HG02852 (cell line): Measurements from ENCODE around the gene ICOS.
A peak's percentile ranks its signal among the peaks of the same experiment; 100 is the strongest.
"Not testable (repeated sequence)": the region's sequence is repeated elsewhere in the genome, so short reads cannot be mapped to it uniquely, and the experiment has no call there.

Experiments
- ATAC-seq: cut with Tn5 transposase; IDR thresholded peaks from one replicate; pipeline ENCODE4 v1.9.1; 2021; ENCODE audit warnings: mild to moderate bottlenecking, moderate library complexity; ENCODE audit not compliant: unreplicated experiment

ICOS gene

DNA sequence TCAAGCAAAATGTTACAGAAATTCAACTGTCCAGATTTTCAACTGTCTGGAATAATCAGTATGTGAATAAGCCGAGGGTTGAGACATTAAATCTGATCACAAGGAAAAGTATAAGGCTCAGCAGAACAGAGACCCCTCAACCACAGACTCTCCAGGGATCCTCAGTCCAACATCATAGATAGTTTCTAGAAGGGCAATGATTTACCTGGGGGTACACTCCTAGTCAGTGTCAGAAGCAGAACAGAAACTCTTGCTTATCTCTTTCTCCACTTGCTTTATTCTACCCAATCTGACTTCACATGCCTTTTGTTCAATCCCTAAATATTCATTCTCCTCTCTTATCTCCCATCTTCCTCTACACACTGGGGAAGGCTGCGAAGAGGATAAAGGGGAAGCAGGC lies 36.4 kb downstream of the ICOS start:
- no peak for ATAC-seq

- ATAC-seq, result no peak
These were observed 37.1 kb downstream of the ICOS start for GRCh38 chr2:203973676-203974075.

- no peak for ATAC-seq
These were observed 39.3 kb downstream of the ICOS start for GRCh38 chr2:203975912-203976311.

DNA sequence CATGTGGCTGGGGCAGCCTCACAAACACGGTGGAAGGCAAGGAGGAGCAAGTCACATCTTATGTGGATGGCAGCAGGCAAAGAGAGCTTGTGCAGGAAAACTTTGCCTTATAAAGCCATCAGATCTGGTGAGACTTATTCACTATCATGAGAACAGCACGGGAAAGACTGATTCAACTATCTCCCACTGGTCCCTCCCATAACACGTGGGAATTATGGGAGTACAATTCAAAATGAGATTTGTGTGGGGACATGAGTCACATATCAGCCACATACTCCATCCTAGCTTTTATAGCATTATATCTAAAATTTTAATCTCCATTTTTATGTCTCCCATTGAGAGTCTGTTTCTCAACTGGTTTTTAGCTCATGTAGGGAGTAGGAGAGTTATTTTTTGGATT lies 45.7 kb downstream of the ICOS start:
- ATAC-seq, result no peak

- no peak for ATAC-seq
These were observed 46.6 kb downstream of the ICOS start for GRCh38 chr2:203983064-203983715.

DNA sequence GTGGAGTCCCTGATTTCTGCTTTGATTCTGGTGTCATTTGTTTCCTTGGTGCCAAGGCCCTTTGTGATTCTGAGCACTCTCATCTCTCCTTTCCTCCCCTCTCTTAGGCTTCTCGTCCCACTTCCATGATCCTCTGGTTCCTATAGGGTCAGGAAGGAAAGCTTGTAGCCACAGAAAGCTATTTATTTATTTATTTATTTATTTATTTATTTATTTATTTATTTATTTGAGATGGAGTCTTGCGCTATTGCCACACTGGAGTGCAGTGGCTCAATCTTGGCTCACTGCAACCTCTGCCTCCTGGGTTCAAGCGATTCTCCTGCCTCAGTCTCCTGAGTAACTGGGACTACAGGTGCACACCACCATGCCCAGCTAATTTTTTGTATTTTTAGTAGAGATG lies 49.4 kb downstream of the ICOS start:
- ATAC-seq, result not testable (repeated sequence)

GRCh38 chr2:203987959-203988358 lies 51.4 kb downstream of the ICOS start:
- ATAC-seq, result no peak

- ATAC-seq, result no peak
These were observed 52.1 kb downstream of the ICOS start for GRCh38 chr2:203988500-203989260.

DNA sequence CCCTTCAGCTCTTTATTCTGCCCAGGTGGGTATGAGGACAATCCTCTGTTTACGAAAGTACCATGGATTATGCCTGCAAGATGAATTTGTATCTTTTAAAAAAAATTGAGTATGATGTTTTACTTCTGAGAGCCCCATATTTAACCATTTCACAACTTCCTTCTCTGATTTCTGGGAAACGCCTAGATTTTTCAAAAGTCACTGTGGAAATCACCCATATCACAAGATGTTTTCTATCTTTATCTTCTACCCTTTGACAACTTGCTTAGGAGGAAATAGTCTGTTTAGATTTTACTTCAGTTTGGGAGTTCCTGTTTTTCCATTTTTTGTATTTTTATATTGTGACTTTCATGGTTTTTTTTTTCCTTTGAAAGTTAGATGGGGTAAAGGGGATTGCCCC lies 53.0 kb downstream of the ICOS start:
- ATAC-seq, result no peak

GRCh38 chr2:203992509-203992908 lies 55.9 kb downstream of the ICOS start:
- no peak for ATAC-seq

- ATAC-seq, result no peak
These were observed 56.4 kb downstream of the ICOS start for GRCh38 chr2:203993011-203993410.

DNA sequence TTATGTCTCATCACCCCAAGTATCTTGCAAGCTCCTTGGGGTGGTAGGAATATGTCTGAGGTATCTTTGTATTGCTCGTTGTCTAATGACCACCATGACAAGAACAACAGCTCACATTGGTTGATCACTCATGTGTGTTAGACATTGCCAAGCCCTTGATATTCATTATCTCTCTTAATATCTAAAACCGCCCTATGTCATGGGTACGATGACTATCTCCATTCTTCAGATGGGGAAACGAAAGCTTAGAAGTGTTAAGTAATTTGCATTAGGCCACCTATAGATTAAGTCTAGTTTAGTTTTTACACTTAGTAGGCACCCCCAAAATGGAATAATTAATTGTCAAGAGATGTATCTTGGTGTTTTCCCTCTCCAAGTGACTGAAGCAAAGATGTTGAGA lies 57.0 kb downstream of the ICOS start:
- no peak for ATAC-seq

- ATAC-seq, result no peak
These were observed 58.2 kb downstream of the ICOS start for GRCh38 chr2:203994735-203995134.

DNA sequence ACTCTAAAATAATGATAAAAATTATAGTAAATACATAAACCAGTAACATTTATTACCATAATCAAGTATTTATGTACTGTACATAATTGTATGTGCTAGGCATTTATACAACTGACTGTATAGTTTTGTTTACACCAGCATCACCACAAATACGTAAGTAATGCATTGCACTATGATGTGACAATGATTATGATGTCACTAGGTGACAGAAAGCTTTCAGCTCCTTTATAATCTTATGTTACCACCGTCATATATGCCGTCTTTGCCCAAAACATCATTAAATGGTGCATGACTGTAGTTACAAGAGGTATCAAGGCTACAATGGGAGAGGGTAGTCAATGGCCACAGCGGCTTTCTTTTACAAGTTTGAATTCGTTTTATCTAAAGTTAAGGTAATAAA lies 60.1 kb downstream of the ICOS start:
- no peak for ATAC-seq

GRCh38 chr2:203997481-203997880 lies 60.9 kb downstream of the ICOS start:
- peak; percentile 62 for ATAC-seq

DNA sequence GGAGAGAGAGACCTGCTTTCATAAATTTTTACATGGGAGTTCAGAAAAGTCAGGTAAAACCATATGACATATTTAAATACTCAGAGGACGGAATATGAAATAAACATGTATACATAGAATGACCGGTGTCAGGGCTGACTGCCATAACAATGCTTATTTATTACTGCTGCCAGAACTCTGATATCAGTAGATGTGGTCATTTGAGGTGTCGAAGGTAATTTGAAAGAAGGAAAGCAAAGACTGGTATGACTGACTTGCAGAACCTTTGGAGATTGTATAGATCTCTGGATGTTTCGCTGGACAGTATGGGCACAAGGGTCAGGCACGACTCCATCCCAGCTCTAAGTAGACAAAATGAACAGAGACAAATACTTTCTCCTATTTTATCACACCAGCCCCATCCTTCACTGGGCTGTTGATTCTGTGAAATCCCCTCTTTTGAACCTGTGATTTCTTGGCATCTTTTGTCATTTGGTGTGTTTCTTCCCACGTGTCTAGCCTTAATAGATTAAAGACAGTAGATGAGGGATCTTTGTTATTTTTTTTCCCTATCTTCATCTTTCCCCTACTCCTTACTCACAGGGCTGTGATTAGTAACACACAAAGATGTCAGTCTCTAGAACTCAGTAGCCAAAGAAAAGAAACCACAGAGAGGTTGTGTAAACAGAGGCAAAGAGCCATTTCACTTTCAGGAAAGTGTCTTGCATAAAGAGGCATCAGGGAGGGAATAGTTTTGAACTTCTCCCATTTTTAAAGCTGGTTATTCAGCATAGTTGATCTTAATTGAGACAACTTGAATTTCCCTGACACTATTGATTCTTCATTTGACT lies 61.6 kb downstream of the ICOS start:
- no peak for ATAC-seq

DNA sequence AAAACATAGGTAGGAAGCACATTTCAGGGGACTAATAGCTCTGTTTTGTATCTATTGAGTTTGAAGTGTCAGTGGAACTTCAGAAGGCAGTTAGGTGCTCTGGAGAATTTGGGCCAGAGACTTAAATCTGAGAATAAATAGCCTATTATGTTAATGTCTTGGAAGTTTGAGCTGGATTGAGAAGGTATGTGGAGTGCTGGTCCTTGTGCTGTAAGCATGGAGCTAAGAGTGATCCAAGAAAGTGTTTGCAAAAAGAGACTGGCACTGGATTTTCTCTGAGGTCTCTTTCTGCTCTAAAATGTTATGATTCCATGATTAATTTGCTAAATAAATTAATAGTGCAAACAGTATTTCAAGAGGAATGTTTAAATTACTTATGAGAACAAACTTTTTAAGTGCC lies 63.3 kb downstream of the ICOS start:
- ATAC-seq, result no peak

DNA sequence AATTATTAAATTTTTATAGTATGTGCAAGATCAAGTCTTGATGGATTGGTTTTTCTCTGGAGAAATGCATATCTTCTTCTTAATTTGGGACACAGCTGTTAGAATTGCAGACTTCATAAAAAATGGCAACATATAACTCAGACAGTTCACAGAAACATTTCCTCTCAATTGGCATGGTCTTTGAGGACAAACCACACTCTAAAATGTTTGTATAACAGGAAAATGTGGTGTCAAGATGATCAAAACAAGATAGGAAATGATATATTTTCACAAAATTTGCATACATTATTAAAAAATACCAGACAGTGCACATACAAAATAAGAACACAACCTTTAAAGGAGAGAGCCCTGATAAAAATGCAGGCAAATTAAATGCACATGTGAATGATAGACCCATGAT lies 63.9 kb downstream of the ICOS start:
- no peak for ATAC-seq

GRCh38 chr2:204003276-204003990 lies 66.9 kb downstream of the ICOS start:
- ATAC-seq, result no peak

DNA sequence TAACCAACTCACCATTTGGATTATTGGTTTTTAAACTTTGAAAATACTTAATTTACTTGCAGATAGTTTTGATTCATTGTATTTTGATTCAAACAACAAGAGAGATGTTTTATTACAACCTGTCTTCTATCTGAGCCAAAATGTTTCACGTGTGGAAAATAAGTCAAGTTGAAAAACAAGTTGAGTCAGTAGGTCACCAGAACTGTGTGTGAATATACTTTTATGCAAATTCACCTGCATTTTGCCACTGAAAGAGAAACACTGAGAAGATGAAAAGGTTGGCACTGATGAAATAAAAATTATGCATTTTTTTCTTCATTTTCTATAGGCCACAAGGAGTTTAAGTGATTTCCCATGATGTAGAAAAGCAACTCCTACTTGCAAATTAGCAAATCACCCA lies 68.3 kb downstream of the ICOS start:
- ATAC-seq, result no peak
